ENCODE results near the gene GPR55.

GPR55 gene

DNA sequence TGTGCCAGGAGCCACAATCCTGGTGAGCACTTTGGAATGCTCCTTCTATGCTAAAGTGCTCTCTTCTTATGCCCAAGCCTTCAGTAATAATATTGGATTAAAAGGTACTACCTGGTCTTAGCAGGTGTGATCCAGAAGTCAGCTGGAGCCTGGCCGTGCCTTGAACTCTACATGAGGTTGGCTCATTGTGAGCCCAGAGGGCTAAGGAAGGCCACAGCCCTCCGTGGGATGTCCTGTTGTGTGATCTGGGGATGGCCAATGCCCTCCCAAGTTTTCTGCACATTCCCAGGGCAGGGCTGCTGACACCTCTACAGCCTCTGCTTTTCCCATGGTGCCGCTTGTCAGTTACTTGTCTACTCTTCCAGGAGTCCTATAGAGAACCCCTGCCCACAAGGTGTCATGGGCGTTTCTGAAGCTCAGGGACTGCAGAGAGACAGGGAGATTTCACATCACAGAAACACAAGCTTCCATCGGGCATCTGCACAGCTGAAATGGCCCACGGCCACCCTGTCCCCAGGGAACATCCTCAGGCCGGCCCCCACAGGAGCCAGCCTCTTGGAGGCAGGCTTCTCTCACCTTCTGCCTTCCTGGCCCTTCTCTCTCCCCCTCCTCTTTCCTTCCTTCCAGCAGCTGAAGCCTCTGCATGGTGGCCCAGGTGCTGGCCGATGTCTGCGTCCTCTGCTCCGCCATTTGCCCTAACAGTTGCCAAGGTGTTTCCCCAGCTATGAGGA is 27.3 kb upstream of the GPR55 start:
- in situ Hi-C loops (cut with HindIII; ENCODE audit: low sequenced_read_pairs) = loop anchor here (5.0 kb wide), 3 partner anchors 50 to 95 kb away; no protein-coding TSS in a partner anchor

DNA sequence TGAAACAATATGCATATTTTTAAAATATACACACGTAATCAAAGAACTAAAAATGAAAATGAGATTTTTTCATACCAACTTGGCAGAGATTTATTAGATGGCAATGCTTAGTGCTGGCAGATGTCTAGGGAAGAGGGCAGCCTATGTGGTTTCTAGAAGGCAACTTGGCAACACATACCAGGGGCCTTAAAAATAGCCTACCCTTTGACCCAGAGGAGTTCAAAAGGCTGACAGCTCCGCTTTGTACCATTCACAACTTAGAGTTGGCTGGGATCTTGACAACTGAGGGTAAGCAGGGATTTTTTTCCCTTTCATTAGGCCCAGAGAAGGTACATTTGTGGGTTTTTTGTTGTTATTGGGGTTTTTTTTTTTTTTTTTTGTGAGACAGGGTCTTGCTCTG is 26.4 kb upstream of the GPR55 start:
- in situ Hi-C loops (cut with HindIII; ENCODE audit: low sequenced_read_pairs) = loop anchor here (5.0 kb wide), 3 partner anchors 51 to 94 kb away; no protein-coding TSS in a partner anchor

DNA sequence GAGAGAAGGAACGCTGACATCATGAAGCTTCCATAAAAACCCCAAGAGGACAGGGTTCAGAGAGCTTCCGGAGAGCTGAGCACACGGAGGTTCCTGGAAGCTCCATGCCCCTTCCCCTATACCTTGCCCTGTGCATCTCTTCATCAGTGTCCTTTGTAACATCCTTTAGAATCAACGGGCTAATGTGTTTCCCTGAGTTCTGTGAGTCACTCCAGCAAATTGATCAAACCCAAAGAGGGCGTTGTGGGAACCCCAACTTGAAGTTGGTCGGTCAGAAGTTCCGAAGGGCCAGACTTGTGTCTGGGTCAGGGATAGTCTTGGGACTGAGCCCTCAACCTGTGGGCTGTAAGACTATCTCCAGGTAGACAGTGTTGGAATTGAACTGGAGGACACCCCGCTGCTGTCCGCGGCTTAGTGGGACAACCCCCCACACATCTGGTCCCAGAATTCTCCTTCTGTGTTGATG is 25.9 kb upstream of the GPR55 start:
- in situ Hi-C loops (cut with HindIII; ENCODE audit: low sequenced_read_pairs) = loop anchor here (5.0 kb wide), 3 partner anchors 51 to 94 kb away; no protein-coding TSS in a partner anchor

DNA sequence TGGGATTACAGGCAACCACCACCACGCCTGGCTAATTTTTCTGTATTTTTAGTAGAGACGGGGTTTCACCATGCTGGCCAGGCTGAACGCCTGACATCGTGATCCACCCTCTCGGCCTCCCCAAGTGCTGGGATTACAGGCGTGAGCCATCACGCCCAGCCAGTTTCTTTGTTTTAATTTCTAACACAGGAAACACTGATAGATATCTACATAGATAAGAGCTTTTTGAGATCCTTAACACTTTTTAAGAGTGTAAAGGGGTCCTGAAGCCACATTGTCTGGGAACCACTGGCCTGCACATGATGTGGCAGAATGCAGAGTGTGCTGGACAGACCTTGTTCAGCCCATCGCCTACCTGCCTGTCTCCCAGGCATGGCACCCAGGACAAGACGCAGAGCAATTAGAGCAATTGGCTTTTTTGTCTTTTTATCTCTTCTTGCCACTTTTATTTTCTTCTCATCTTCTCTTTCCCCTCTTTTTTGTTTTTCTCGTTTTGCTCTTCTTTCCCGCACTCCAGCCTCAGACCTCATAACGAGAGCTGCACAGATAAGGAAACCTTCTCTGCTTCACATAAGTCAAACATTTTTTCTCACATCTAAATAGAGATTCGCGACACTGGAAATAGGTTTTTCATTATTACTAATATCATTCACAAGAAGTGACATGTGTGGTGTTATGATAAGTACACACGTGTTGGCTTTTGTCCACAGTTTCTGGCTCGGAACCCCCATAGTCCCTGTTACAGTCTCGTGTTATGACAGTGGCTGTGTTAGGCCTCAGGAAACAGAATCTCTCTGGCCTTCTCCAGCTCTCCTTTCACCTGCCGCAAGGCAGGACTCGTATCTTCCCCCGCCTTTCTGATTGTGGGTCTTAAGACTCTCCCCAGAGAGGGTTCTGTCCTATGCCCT is 25.2 kb upstream of the GPR55 start:
- in situ Hi-C loops (cut with HindIII; ENCODE audit: low sequenced_read_pairs) = loop anchor here (5.0 kb wide), 3 partner anchors 52 to 93 kb away; no protein-coding TSS in a partner anchor

DNA sequence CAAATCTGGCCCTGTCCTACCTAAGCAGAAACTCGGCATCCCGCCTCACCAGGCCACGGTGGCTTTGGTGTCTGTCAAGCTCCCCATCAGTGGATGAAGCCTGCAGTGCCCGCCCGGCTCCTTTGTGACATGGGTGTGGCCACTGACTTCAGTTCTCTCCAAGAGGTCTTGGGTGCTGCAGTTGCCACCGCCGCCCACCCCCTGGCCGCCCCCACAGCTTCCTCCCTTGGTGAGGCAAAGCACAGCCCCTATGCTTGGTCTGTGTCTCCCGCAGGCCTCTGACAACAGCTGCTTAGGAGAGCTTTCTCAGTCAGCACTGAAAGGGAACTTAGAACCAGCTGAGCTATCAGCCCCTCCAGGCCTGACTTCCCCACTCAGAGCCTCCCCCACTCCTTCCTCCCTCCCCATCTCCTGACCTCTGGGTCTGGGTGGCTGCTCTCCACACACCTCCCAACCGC is 22.9 kb upstream of the GPR55 start:
- in situ Hi-C loops (cut with HindIII; ENCODE audit: low sequenced_read_pairs) = no loop called here

DNA sequence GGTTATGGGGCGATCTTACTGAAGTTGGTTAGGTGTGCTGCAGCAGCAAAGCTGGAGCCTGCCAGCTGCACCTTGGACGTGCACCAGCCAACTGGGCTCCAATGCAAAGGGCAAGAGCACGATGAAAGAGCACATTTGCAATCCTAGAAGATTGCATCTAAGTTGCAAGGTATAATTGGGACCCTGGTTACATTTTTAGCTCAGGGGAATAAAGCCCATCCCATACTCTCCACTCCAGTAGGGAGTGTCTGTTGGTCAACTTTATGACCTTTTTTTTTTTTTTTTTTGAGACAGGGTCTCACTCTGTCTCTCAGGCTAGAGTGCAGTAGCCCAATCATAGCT is 22.2 kb upstream of the GPR55 start:
- in situ Hi-C loops (cut with HindIII; ENCODE audit: low sequenced_read_pairs) = no loop called here

DNA sequence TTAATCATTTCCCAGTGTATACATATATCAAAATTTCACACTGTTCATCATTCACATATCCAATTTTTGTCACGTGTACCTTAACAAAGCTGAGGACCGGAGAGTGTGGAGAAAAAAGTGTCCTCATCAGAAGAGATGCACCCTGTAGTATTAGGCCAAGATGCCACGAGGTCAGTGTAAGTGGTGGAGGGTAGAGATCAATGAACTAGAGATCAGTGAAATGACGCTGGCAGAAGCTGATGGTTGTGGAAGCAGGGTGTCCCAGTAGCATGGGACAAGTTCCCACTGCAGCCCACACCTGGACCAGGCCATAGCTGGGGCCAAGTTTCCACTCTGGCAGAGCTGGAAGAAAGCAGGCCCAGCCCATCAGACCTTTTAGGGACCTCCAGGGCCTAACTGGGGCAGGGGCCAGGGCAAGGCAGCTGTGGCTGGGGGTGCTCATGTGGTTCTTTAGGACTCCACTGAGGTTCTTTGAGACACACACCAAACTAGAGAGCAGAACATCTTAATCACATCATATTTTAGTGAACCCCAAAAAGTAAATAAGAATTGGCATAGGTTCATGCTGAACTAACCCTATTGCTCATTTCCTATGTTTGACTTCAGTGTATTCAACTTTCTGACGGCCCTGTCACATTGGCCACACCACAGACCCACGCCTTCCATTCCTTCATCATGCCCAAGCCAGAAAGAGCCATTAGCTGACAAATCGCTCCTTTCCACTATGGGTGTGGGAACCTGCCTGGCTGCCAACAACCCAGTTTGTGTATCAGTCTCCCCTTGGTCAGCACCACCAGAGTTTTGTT is 21.6 kb upstream of the GPR55 start:
- in situ Hi-C loops (cut with HindIII; ENCODE audit: low sequenced_read_pairs) = no loop called here

DNA sequence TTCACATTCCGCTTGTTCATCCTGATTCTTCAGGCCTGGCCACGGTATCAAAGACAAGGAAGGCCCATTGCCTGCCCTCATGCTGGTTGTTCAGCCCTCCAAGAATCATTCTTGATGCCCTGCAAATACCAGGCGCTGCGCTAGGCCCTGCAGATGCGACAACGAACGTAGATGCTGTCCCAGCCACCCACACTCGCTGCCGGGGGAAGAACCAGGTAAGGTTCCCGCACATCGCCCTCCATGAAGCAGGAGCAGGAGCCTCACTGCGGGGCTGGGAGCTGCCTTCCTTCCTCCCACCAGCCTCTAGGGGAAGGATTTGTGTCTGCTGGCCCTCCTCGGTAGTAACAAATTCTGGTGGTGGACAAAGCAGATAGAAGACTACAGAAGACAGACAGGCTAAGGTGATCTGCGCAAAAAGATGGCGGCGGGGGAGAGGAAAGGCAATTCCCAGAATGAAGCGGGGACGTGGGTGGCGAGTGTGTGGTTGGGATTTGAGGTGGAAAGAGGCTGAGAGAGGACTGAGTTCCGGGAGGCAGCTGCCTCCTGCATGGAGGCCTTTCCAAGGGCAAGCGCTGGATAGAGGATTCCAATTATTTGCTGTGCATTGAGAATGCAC is 19.8 kb upstream of the GPR55 start:
- in situ Hi-C loops (cut with HindIII; ENCODE audit: low sequenced_read_pairs) = no loop called here

DNA sequence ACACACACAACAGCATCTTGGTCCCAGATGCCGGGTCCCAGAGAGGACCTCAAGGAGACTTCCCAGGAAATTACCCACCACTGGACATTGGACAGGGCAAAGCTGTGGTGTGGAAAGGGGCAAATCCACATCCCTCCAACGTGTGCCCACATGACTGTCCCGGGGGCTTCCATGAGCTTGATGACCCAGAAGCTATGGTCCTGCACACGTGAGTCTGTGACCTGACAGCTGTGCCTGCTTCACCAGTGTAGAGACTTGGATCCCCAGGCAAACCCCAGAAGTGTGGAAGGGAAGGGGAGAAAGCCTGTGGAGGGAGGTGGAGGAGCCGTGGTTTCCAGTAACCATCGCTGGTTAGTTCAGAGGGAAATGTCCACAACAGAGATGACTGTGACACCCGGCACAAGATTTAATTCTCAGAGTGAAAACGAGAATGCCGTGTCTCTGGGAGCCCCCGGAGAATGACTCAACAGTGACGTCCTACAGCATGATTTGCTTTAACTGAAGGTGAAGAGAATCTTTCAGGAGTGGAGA is 19.1 kb upstream of the GPR55 start:
- in situ Hi-C loops (cut with HindIII; ENCODE audit: low sequenced_read_pairs) = no loop called here

DNA sequence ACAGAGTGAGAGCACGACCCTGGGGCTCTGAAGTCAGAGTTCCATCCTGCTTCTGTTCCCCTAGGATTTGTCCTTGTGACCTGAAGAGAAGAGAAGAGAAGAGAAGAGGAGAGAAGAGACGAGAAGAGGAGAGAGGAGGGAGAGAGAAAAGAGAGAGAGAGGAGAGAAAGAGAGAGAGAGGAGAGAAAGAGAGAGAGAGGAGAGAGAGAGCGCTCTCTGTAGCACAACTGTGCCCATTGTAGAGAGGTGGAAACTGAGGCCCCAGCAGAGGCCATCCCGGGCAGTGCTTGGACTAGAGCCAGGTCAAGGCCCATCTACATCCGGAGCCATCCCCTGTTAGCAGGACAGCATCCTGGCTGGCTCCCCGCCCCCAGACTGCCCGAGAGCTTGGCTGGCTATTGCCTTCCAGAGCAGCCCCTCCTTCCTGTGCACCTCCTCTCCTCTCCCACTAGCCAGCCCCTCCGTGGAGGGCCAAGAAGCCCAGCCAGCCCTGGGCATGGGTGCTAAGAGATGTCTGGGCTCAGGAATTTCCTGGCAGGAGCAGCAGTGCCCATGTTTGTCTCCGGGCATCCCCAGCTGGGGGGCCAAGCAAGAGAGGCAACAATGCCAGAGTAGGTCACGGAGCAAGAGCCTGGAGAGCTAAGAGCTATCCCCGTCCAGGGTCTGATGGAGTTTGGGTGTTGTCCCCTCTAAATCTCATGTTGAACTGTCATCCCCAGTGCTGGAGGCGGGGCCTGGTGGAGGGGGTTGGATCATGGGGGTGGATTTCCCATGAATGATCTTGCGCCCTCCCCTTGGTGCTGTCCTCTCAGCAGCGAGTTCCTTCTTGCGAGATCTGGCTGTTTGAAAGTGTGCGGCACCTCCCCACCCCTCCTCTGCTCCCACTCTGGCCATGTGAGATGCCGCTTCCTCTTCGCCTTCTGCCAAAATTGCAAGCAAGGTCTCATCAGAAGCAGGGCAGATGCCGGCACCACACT is 18.2 kb upstream of the GPR55 start:
- in situ Hi-C loops (cut with HindIII; ENCODE audit: low sequenced_read_pairs) = no loop called here

DNA sequence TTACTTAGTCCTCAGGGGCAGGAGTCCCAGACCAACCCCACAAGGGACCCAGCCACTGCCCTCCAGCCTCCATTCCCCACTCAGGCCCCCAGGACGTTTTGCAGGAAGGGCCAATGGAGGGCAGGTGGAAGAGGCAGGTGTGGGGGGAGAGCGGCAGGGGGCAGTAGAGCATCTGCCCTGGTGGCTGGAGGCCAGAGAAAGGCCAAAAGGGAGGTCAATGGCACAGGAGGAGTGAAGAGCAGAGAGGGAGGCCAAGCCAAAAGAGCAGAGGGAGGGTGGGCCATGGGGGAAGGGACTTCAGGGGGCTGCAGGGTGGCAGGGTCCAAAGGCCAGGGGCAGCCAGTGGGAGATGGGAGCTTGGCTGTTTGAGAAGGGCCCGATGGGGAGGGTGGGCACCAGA is 17.3 kb upstream of the GPR55 start:
- in situ Hi-C loops (cut with HindIII; ENCODE audit: low sequenced_read_pairs) = no loop called here

DNA sequence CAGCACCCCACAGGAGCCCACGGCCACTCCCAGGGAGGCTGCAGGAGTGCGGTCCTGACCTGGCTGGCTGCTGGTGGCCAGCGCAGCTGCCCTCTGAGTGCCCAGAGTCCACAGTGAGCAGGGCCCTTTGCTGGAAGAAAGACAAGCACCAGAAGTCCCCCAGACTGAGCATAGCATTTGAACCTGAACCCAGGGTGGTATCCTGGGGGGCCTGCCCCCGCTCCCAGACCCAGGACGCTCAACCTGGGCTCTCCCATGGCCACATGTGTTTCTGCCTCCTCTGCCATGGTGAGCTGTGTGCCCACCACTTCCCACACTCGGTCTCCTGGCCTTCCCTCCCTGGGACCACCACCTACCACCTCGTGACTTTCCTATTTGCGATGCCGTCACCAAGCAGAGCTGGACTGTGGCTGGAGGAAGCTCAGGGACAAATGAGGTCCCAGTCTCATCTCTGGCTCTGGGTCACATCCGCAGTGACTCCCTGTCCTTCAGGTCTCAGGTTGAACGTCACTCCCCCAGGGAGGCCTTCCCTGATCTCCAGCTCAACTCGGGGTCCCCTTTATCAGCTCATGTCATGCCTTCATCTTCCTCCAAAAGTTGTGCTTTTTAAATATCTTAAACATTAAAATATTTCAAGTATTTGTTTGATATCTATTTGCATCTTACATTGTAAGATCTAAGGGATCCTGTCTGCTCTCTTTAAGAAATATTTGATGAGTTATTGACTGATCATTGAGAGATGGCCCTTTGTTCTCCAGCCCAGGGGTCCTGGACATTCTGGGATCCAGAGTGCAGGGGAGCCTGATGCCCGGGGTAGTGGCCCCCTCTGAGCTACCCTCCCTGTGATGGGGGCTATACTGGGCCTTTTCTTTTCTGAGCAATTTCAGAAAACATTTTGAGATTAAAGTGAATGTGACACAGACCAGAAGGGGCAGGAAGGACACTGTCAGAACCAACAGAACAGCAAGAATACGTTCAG is 16.4 kb upstream of the GPR55 start:
- in situ Hi-C loops (cut with HindIII; ENCODE audit: low sequenced_read_pairs) = no loop called here

DNA sequence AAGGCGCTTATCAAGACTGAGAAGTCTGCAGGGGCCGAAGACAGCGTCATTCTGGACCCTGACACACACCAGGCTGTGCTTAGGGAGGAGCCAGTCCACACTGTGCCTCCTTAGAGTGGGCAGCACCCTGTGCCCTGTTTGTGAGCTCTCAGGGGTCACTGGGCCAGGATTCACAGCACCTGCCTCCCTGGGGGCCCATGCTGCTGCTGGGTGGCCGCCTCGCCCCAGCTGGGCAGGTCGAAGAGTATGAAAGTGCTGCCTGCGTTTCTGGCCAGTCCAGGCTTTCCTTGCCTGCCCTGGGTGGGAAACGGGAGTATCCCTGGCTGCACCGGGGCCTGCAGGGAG is 15.4 kb upstream of the GPR55 start:
- in situ Hi-C loops (cut with HindIII; ENCODE audit: low sequenced_read_pairs) = no loop called here

DNA sequence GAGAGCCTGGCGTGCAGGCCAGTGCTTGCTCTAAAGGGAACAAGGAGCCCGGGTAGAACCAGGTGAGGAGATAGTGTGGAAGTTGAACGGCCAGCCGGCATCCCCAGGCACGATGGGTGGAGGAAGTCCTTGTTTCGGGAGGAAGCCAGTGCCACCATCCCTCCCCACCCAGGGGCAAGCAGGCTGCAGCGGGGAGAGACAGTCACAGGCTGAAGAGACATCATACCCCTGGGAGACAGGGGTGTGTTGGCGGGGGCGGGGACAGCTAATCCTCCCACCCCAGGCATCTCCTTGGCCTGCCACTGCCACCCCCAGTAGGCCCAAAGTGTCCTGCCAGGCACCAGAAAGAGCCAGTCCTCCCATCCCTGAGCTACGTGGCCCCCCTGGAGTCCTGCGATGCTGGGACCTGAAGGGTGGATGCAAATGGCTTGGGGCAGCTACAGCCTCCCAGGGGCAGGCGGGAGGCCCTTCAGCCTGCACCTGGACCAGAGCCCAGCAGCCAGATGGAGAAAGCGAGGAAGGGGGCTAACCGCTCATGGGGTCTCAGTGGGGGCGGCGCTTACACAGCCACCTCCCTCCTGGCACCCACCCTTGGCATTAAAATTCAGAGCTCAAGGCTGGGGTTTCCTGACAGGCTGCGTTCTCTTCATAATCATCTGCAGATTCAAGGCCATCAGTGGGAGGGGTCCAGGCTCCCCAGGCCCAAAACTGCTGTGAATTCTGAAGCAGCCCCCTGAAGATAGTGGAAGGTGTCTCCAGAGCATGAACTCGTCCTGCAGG is 14.8 kb upstream of the GPR55 start:
- in situ Hi-C loops (cut with HindIII; ENCODE audit: low sequenced_read_pairs) = loop anchor here (5.0 kb wide), 1 partner anchor 102 kb away; no protein-coding TSS in a partner anchor

DNA sequence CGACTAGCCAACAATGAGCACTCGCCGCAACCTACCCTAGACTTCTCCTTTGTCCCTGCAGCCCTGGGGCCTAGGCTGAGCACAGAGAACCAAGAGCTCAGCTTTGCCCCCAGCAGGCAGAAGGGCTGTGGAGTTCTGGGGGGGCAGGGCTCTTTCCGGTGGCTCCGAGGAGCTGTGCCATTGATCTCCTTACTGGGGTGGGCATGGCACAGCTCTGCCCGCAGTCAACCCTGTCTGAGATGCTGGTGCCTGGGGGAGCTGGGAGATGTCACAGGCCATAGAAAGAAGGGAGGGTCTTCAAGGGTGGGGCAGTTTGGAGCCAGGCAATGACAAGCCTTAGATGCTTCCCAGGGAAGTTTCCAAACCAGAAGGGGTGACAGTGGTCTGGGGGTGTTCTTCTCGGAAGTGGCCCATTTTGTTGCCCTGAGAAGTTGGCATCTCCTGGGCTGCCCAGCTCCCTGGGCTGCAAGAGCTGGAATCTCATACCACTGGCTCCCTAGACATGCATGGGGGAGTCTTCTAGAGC is 14.1 kb upstream of the GPR55 start:
- in situ Hi-C loops (cut with HindIII; ENCODE audit: low sequenced_read_pairs) = loop anchor here (5.0 kb wide), 1 partner anchor 103 kb away; no protein-coding TSS in a partner anchor

DNA sequence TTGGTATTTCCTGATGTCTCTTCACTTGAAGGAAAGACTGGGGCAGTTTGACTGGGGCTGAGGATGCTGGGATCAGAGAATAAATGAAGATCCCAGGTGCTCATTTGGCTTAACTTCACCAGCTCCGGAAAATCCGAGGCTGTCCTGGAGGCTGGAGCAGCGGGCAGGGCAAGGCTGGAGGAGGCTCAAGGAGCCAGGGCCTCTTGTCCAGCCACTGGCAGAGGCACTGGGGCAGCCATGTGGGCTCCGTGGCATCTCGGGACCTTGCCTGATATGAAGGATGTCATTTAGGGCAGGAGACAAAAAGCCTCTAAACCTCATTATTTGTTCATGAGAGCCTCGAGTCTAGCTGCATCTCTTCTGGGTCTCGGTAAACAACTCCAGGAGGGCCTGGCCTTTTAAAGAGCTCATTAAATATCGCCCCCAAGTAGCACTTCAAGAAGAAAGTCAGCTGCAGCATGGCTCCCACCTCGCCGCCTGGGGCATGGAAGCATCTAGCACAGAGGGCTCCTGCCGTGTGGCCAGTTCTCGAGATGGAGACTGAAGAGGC is 13.5 kb upstream of the GPR55 start:
- in situ Hi-C loops (cut with HindIII; ENCODE audit: low sequenced_read_pairs) = loop anchor here (5.0 kb wide), 1 partner anchor 104 kb away; no protein-coding TSS in a partner anchor
